Stimulated activated CD4-positive, alpha-beta T cell treated with anti-CD3 and anti-CD28 coated beads, Interleukin-12 subunit alpha, Interleukin-12 subunit beta, amount 100 ng/mL, for 24 hours (primary cell): ENCODE data around the gene CEP97.

Experiments used
- DNase-seq, 2 experiments: peaks; one replicate each; pipeline ENCODE4 v3.0.0-alpha.2; 2020; ENCODE audit warnings: low read depth in 2 of 2

The CEP97 gene

GRCh38 chr3:101778385-101779046 is 54.1 kb downstream of the CEP97 start:
- DNase-seq: no peak

GRCh38 chr3:101779047-101779821 is 54.8 kb downstream of the CEP97 start, which contains the start of gene NXPE3:
Gene NXPE3 (plus strand): TSS chr3:101779211. CDS start chr3:101785597, 6,386 bp downstream.
- DNase-seq: peak; percentile 84 to 94

- no peak for DNase-seq
Measured at GRCh38 chr3:101779822-101780381, 55.5 kb downstream of the CEP97 start.

- no peak for DNase-seq
Measured at GRCh38 chr3:101780661-101781060, 56.2 kb downstream of the CEP97 start.

GRCh38 chr3:101781166-101781565 is 56.8 kb downstream of the CEP97 start:
- DNase-seq: no peak

GRCh38 chr3:101784855-101785613 is 60.6 kb downstream of the CEP97 start:
- no peak for DNase-seq

- DNase-seq: no peak
Measured at GRCh38 chr3:101791778-101792177, 67.4 kb downstream of the CEP97 start.

- no peak for DNase-seq
Measured at GRCh38 chr3:101796077-101796680, 71.8 kb downstream of the CEP97 start.

GRCh38 chr3:101801174-101801573 is 76.8 kb downstream of the CEP97 start:
- no peak for DNase-seq

GRCh38 chr3:101802179-101802578 is 77.8 kb downstream of the CEP97 start:
- no peak for DNase-seq

GRCh38 chr3:101803173-101803782 is 78.9 kb downstream of the CEP97 start:
- DNase-seq: peak in 1 of 2 experiments; percentile 17

- DNase-seq: no peak
Measured at GRCh38 chr3:101803939-101804338, 79.5 kb downstream of the CEP97 start.

- DNase-seq: no peak
Measured at GRCh38 chr3:101806491-101806890, 82.1 kb downstream of the CEP97 start.

- no peak for DNase-seq
Measured at GRCh38 chr3:101807888-101808287, 83.5 kb downstream of the CEP97 start.

- DNase-seq: no peak
Measured at GRCh38 chr3:101809178-101810021, 85.0 kb downstream of the CEP97 start.

GRCh38 chr3:101810022-101810418 is 85.6 kb downstream of the CEP97 start:
- DNase-seq: no peak

GRCh38 chr3:101811875-101812274 is 87.5 kb downstream of the CEP97 start:
- no peak for DNase-seq

- DNase-seq: no peak
Measured at GRCh38 chr3:101812895-101813294, 88.5 kb downstream of the CEP97 start.

GRCh38 chr3:101813817-101814440 is 89.5 kb downstream of the CEP97 start:
- DNase-seq: no peak

- DNase-seq: no peak
Measured at GRCh38 chr3:101814835-101815234, 90.4 kb downstream of the CEP97 start.
